GM10266 (cell line): Measurements from ENCODE around the gene ZNF783.
A peak's percentile ranks its signal among the peaks of the same experiment; 100 is the strongest.

ENCODE experiments used
- DNase-seq: peaks from one replicate; pipeline ENCODE4 v3.0.0; 2012; ENCODE audit errors: extremely low spot score
- TF ChIP-seq, protein P1 (sequence below): IDR thresholded peaks from 2 replicates; pipeline ENCODE4 v1.5.1; 2012; ENCODE audit warnings: mild to moderate bottlenecking, low read depth; ENCODE audit not compliant: control insufficient read depth, insufficient read depth; ENCODE audit errors: missing control alignments

ZNF783 gene

DNA sequence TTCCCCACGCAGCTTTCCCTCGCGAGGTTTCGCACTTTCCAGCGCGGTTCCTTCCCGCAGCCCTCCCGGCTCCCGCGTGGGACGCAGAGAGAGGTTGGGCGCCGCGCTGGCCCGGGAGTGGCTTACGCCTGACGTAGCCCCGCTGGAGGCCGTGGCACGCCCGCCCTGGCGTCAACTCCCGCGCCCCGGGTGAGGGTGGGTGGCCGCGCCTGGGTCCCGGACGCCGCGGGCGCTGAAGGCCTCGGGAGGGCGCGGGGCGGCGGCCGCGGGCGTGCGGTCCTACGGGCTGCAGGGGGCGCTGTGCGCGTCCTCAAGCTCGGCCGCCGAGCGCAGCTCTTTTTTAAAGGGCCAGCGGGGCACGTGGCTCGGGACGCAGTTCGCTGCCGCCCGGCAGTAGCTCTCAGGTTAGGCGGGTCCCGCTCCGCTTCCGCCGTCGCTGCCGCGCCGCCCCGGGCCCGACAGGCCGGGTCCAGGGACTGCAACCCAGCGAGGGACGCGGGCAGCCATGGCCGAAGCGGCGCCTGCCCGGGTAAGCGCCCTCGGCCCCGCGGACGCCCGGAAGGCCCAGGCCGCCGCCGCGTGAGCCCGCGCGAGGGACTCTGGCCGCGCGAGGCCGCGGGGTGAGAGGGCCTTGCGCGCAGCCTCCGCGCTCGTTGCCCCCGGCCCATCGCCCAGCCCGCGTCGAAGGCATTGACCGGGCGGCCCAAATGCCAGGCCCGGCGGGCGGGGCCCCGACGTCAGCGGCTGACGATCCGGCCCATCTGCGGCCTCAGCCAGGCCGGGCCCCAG is at the start of gene ZNF783:
Gene ZNF783 (plus strand): TSS at position 368 of the 789 bp plus-strand sequence. CDS start 138 bp downstream, at position 506.
- peak; percentile 95 for DNase-seq
- TF ChIP-seq, protein P1, sequence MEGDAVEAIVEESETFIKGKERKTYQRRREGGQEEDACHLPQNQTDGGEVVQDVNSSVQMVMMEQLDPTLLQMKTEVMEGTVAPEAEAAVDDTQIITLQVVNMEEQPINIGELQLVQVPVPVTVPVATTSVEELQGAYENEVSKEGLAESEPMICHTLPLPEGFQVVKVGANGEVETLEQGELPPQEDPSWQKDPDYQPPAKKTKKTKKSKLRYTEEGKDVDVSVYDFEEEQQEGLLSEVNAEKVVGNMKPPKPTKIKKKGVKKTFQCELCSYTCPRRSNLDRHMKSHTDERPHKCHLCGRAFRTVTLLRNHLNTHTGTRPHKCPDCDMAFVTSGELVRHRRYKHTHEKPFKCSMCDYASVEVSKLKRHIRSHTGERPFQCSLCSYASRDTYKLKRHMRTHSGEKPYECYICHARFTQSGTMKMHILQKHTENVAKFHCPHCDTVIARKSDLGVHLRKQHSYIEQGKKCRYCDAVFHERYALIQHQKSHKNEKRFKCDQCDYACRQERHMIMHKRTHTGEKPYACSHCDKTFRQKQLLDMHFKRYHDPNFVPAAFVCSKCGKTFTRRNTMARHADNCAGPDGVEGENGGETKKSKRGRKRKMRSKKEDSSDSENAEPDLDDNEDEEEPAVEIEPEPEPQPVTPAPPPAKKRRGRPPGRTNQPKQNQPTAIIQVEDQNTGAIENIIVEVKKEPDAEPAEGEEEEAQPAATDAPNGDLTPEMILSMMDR, result peak; percentile 86

DNA sequence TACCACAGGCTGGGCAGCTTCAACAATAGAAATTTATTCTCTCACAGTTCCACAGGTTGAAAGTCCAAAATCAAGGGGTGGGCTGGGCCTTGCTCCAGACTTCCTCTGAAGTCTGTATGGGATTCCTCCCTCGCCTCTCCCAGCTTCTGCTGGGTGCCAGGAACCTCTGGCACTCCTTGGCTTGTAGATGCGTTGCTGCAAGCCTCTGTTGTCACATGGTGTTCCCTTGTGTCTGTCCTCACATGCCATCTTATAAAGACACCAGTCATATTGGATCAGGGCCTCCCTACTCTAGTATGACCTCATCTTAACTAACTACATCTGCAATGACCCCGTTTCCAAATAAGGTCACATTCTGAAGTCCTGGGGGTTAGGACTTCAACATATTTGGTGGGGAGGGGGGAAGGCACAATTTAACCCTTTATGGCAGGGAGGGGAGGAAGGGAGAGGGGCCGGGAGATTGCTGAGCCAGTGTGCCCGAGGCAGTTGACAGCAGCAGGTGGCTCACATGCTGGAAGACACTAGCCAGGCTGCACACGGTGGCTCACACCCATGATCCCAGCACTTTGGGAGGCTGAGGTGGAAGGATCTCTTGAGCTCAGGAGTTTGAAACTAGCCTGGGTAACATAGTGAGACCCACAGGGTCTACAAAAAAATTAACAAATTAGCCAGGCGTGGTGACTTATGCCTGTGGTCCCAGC is 47.8 kb upstream of the ZNF783 start:
- DNase-seq, result no peak
- TF ChIP-seq, protein P1, result no peak

DNA sequence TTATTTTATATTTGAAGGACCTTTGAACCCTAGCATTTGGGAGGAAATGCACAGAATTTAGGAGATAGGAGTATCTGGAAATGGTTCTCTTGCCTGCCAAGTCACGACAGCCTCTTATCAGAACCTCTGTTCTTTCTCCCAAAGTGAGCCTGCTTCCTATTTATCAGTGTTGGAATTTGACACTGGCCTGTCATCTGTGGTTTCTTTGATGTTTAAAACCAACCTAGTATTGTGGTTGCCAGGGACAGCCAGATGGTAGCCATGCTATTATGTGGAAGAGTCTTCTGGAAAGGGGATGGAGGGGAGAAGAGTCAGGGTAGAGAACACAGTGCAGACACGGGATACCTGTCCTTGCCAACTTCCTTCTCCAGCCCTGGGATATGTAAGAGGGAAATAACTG is 45.6 kb upstream of the ZNF783 start:
- TF ChIP-seq, protein P1, result no peak
- no peak for DNase-seq

DNA sequence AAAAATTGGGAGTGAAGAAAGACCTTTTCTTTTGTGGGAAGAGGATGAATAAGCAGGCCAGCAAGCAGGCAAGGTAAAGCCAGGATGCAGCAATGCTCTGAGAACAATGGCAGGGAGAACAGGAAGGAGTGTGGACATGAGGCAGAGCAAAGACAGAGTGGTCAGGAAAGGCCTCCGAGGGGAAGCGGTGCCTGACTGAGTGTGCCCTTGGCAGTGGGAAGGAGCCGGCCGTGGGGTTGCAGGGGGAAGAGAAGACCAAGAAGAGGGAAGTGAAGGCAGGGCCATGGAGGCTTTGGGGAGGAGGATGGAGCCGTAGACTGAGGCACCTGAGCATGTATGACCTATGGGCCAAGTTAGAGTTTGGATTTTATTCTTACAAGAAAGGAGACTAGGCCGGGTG is 44.4 kb upstream of the ZNF783 start:
- DNase-seq, result no peak
- TF ChIP-seq, protein P1, result no peak

- TF ChIP-seq, protein P1, result no peak
- DNase-seq, result no peak
Observed at GRCh38 chr7:149218469-149219420, 43.3 kb upstream of the ZNF783 start.

- TF ChIP-seq, protein P1, result no peak
- DNase-seq, result no peak
Observed at GRCh38 chr7:149220534-149220933, 41.5 kb upstream of the ZNF783 start.
